Naive thymus-derived CD4-positive, alpha-beta T cell (primary cell): ENCODE results near the gene SYT15. TPM values are rescaled to one million over a fixed set of nuclear protein-coding genes. Genes with fewer than 3 reads are reported as not detected.

ENCODE experiments used
- ATAC-seq: fragments of 150-1000 bp; cut with Tn5 transposase; 2 replicates; pipeline ENCODE4 v1.10.0; 2021; ENCODE audit warnings: mild to moderate bottlenecking, moderate library complexity
- CTCF ChIA-PET: fragments of 350-600 bp; sonication (Branson Sonifier 250); formaldehyde crosslinking; loops from one replicate; lab custom pipeline; 2021; ENCODE audit warnings: antibody characterized with exemption; lab: Charles Lee
- POLR2A ChIA-PET: fragments of 350-600 bp; sonication (Branson Sonifier 250); formaldehyde crosslinking; loops from one replicate; lab custom pipeline; 2021; ENCODE audit warnings: antibody characterized with exemption, inconsistent platforms; lab: Charles Lee
- DNase-seq, 9 donors: peaks; one replicate each; pipeline versions ENCODE4 v3.0.0 to v3.0.0-alpha.2; 2020 to 2022; ENCODE audit warnings: mixed read lengths in 1 of 9
- H3K27ac ChIP-seq: one replicate; pipeline ENCODE4 v1.7.0; 2013; ENCODE audit warnings: mild to moderate bottlenecking, low read depth, low read length, moderate library complexity
- H3K27me3 ChIP-seq, 2 donors: one replicate each; pipeline ENCODE4 v1.7.0; 2013; ENCODE audit warnings: low read length in 2 of 2, mild to moderate bottlenecking in 2 of 2, moderate library complexity in 2 of 2; ENCODE audit not compliant: control insufficient read depth in 2 of 2, insufficient read depth in 2 of 2
- H3K36me3 ChIP-seq, 3 experiments: 1 replicate in 2 of 3; 2 replicates in 1 of 3; pipeline ENCODE4 v1.7.0; 2013; ENCODE audit warnings: low read length in 3 of 3, mild to moderate bottlenecking in 3 of 3, moderate library complexity in 1 of 3; ENCODE audit not compliant: insufficient read depth in 3 of 3, control insufficient read depth in 2 of 3
- H3K4me1 ChIP-seq, 2 donors: one replicate each; pipeline ENCODE4 v1.7.0; 2013; ENCODE audit warnings: low read length in 2 of 2, mild to moderate bottlenecking in 2 of 2, moderate library complexity in 1 of 2; ENCODE audit not compliant: control insufficient read depth in 2 of 2, insufficient read depth in 2 of 2
- H3K4me3 ChIP-seq: 2 replicates; pipeline ENCODE4 v1.7.0; 2013; ENCODE audit warnings: mild to moderate bottlenecking, low read length
- H3K9me3 ChIP-seq, 3 experiments: 1 replicate in 2 of 3; 2 replicates in 1 of 3; pipeline ENCODE4 v1.7.0; 2013; ENCODE audit warnings: low read length in 3 of 3; ENCODE audit not compliant: control insufficient read depth in 2 of 3
- H3K27ac Mint-ChIP-seq, 9 donors: one replicate each; pipeline ENCODE4 v1.8.0; 2020 to 2022; ENCODE audit warnings: mixed read lengths in 9 of 9, mild to moderate bottlenecking in 8 of 9, moderate library complexity in 5 of 9, inconsistent platforms in 2 of 9
- H3K27me3 Mint-ChIP-seq, 5 donors: one replicate each; pipeline ENCODE4 v1.8.0; 2021 to 2022; ENCODE audit warnings: mixed read lengths in 5 of 5, mild to moderate bottlenecking in 1 of 5
- H3K36me3 Mint-ChIP-seq, 5 donors: one replicate each; pipeline ENCODE4 v1.8.0; 2020 to 2022; ENCODE audit warnings: mixed read lengths in 5 of 5, mild to moderate bottlenecking in 3 of 5, inconsistent platforms in 1 of 5
- H3K4me1 Mint-ChIP-seq, 7 donors: one replicate each; pipeline ENCODE4 v1.8.0; 2020 to 2022; ENCODE audit warnings: mixed read lengths in 7 of 7, mild to moderate bottlenecking in 3 of 7, inconsistent platforms in 1 of 7
- H3K4me3 Mint-ChIP-seq, 10 donors: one replicate each; pipeline ENCODE4 v1.8.0; 2020 to 2022; ENCODE audit warnings: mild to moderate bottlenecking in 10 of 10, mixed read lengths in 10 of 10, moderate library complexity in 6 of 10, inconsistent platforms in 2 of 10
- H3K9me3 Mint-ChIP-seq, 11 donors: one replicate each; pipeline ENCODE4 v1.8.0; 2020 to 2022; ENCODE audit warnings: mixed read lengths in 11 of 11, mild to moderate bottlenecking in 4 of 11, inconsistent platforms in 1 of 11, moderate library complexity in 1 of 11
- intact Hi-C, 2 donors: fragments of 100-400 bp; cut with micrococcal nuclease; formaldehyde crosslinking; loops; one replicate each; pipeline ENCODE4 v1.15.1; 2023
- polyA plus RNA-seq, 2 donors: library from polyadenylated mRNA; unstranded; fragments of 300-500 nt; fragmentation: Illumina TruSeq; gene quantifications; one replicate each; pipeline ENCODE4 v1.2.3, GENCODE V29; 2021
- total RNA-seq, 6 experiments: library from RNA in 5 of 6; stranded (reverse) in 5 of 6; gene quantifications; 1 replicate in 5 of 6; 2 replicates in 1 of 6; pipeline ENCODE4 v1.2.3 and lab custom pipeline; 2021 to 2026

Gene SYT15
- total and polyA plus RNA-seq, 7 experiments from 2014 or later = 0.05 to 1.6 (median 1.3) TPM; not detected in 1

DNA sequence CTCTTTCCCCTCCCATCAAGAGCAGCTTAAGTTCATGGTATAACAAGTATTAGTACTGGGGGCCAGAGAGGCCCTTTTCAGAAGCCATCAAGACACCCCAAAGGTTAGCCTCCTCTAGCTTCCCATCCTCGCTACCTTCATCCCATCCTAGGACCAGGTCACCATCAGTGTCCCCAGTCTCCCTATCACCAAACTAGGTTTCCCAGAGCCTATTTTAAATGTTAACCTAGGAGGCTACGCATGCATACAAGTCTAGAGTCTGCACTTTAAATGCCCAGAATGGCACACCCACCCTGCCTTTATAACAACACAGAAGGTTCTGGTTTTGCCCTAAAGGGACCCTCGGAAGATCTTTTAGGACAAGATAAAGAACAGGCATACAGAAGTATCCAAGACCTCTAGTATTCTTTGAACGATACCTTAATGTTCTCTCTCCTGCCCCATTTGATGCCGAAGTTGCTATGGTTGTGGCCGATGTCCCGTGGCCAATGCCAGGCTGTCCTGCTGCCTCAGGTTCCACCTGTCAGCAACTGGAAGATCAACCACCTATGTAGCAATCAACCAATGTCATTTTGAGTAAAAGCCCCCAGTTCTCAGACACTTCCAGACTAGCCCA, 24.7 kb upstream of the SYT15 start:
- no peak overlapping the region for H3K4me3 Mint-ChIP-seq
- Histone ChIP-seq H3K9me3 (no peaks in the 10 kb centered on the region), H3K36me3 (no peaks in the 10 kb centered on the region), H3K27ac (no peak overlapping the region), H3K27me3 (peaks cover 2 to 5% of the 10 kb centered on the region in 2 donors), H3K4me1 (no peaks in the 10 kb centered on the region), H3K4me3 (no peak overlapping the region)
- H3K9me3 Mint-ChIP-seq = no peaks in the 10 kb centered on the region
- ChIA-PET CTCF (no interaction called here), POLR2A (no interaction called here)
- intact Hi-C loops = no loop called here
- H3K4me1 Mint-ChIP-seq = peaks cover 0 to 12% (median 5%) of the 10 kb centered on the region in 7 donors
- H3K27ac Mint-ChIP-seq = no peak overlapping the region
- H3K27me3 Mint-ChIP-seq = peaks cover 0 to 7% (median 0%) of the 10 kb centered on the region in 5 donors
- peak in 1 of 9 donors; percentile 5 for DNase-seq
- H3K36me3 Mint-ChIP-seq = peaks cover 0 to 7% (median 0%) of the 10 kb centered on the region in 5 donors
- ATAC-seq = no peak

- peaks cover 0 to 7% (median 0%) of the 10 kb centered on the region in 5 donors for H3K27me3 Mint-ChIP-seq
- Histone ChIP-seq H3K4me3 (no peak overlapping the region), H3K27ac (no peak overlapping the region), H3K27me3 (peaks cover 2 to 5% of the 10 kb centered on the region in 2 donors), H3K4me1 (no peaks in the 10 kb centered on the region), H3K9me3 (no peaks in the 10 kb centered on the region), H3K36me3 (no peaks in the 10 kb centered on the region)
- no peak overlapping the region for H3K4me3 Mint-ChIP-seq
- POLR2A ChIA-PET = no interaction called here
- H3K27ac Mint-ChIP-seq = no peak overlapping the region
- H3K4me1 Mint-ChIP-seq = peaks cover 0 to 12% (median 5%) of the 10 kb centered on the region in 7 donors
- no peaks in the 10 kb centered on the region for H3K9me3 Mint-ChIP-seq
- no peak for ATAC-seq
- peaks cover 0 to 7% (median 0%) of the 10 kb centered on the region in 5 donors for H3K36me3 Mint-ChIP-seq
- CTCF ChIA-PET = no interaction called here
- intact Hi-C loops = no loop called here
- DNase-seq = peak in 2 of 9 donors; percentile 0 to 7
These were observed 23.6 kb upstream of the SYT15 start for GRCh38 chr10:46555366-46555712.

- DNase-seq = peak in 4 of 9 donors; percentile 4 to 21 (median 7)
- H3K36me3 Mint-ChIP-seq = peaks cover 0 to 7% (median 0%) of the 10 kb centered on the region in 5 donors
- H3K4me1 Mint-ChIP-seq = peaks cover 0 to 12% (median 5%) of the 10 kb centered on the region in 7 donors
- Histone ChIP-seq H3K4me1 (no peaks in the 10 kb centered on the region), H3K27me3 (peaks cover 2 to 5% of the 10 kb centered on the region in 2 donors), H3K36me3 (no peaks in the 10 kb centered on the region), H3K27ac (no peak overlapping the region), H3K4me3 (no peak overlapping the region), H3K9me3 (no peaks in the 10 kb centered on the region)
- CTCF ChIA-PET = no interaction called here
- H3K27me3 Mint-ChIP-seq = peaks cover 0 to 7% (median 0%) of the 10 kb centered on the region in 5 donors
- no peak for ATAC-seq
- peak overlapping the region in 7 of 10 donors; percentile 16 to 57 (median 44) for H3K4me3 Mint-ChIP-seq
- intact Hi-C loops = no loop called here
- H3K27ac Mint-ChIP-seq = no peak overlapping the region
- no peaks in the 10 kb centered on the region for H3K9me3 Mint-ChIP-seq
- POLR2A ChIA-PET = no interaction called here
These were observed 23.0 kb upstream of the SYT15 start for GRCh38 chr10:46555713-46556514.

DNA sequence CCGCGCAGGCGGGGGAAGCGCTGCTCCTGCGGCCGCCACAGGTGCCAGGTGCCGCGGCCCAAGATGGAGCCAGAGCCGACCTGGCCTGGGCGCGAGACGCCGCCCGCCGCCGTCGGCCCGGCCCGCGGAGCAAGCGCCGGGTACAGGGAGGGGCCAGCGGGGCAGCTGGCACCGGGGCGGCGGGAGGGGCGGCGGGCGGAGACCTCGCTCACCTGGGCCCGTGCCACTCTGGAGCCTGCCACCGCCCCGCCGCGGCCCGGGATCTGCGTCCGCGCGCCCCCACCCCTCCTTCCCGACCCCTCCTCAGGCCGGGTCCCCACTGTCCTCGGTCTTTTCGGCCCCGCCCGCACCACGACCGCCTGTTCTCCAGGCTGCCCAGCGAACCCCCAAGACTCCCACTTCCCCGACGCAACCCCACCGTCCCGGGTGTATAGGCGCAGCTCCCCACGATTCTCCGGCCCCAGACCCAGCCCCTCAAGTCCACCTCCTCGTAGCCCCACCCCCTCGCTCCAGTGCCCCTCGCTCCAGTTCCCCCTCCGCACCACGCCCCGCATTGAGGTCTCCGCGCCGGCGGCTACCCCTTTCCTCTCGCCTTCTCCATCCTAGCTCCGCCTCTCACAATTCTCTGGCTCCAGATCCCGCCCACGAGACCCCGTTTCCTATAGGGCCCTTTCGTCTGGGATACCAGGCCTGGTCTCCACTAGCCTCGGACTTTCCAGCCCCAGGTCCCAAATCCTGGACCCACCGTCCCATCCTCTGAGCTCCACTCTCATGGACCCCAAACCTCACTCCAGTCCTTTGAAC, 22.2 kb upstream of the SYT15 start, which contains the start of gene GPRIN2:
TSS of gene GPRIN2 (minus strand) at position 144 of the 804 bp plus-strand sequence. CDS start 5,922 bp downstream, outside the sequence.
- no peaks in the 10 kb centered on the region for H3K4me1 ChIP-seq
- H3K4me3 Mint-ChIP-seq = peak within 1 kb of the TSS in 9 of 10 donors; percentile 26 to 78 (median 54)
- ATAC-seq (no peak), DNase-seq (peak in 3 of 9 donors; percentile 0 to 10 (median 6))
- peaks cover 0 to 7% (median 0%) of the 10 kb centered on the region in 5 donors for H3K36me3 Mint-ChIP-seq
- POLR2A ChIA-PET = no interaction called here
- no peak within 1 kb of the TSS for H3K27ac ChIP-seq
- H3K36me3 ChIP-seq = no peaks in the 10 kb centered on the region
- no peak within 1 kb of the TSS for H3K27ac Mint-ChIP-seq
- no peak within 1 kb of the TSS for H3K4me3 ChIP-seq
- peaks cover 0 to 12% (median 5%) of the 10 kb centered on the region in 7 donors for H3K4me1 Mint-ChIP-seq
- intact Hi-C loops = no loop called here
- peaks cover 0 to 5% of the 10 kb centered on the region in 2 donors for H3K27me3 ChIP-seq
- H3K9me3 ChIP-seq = no peaks in the 10 kb centered on the region
- CTCF ChIA-PET = no interaction called here
- H3K27me3 Mint-ChIP-seq = peaks cover 0 to 7% (median 0%) of the 10 kb centered on the region in 5 donors
- H3K9me3 Mint-ChIP-seq = no peaks in the 10 kb centered on the region

DNA sequence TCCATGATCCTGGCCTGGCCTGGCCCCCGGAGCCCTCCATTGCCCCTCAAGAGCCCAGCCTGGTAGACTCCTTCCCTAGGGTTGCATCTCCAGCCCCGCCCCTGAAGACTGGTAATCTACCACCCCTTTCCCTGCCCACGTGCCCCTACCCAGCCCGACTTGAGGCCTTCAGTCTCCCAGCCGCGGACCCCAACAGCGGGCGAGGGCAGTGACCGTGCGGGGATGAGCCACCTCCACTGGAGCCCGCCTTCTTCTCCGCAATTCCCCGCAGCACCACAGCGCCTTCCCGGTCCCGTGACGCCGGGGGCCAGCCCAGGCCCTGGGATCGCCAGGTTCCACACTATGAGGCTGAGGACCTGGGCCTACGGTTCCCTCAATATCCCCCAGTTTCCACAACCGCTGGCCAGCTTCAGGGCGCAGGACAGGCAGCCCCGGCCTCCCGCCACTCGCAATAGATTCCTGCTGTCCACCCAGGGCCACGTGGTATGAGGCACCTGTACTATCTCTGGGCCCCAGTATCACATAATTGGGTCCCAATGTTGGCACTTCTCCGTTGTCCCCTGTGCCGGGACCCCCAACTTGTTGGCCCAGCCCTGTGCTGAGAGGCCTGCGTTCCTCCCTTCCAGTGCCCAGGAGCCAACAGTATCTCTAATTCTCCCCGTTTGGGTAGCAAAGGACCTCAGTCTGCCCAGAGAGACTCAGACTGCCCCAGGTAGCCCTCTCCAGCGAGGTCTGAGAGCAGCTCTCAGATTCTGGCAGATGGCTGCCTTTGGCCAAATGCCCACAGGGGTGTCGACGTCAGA, 21.4 kb upstream of the SYT15 start:
- H3K4me1 ChIP-seq = no peaks in the 10 kb centered on the region
- ChIA-PET CTCF (interaction anchor here (1.4 kb wide), 1 partner anchor 328 kb away, joined by 3 read pairs; no protein-coding TSS in a partner anchor), POLR2A (no interaction called here)
- intact Hi-C loops = no loop called here
- Mint-ChIP-seq H3K27ac (no peak overlapping the region), H3K27me3 (peaks cover 0 to 7% (median 0%) of the 10 kb centered on the region in 5 donors), H3K9me3 (no peaks in the 10 kb centered on the region), H3K36me3 (peaks cover 0 to 7% (median 0%) of the 10 kb centered on the region in 5 donors), H3K4me3 (peak overlapping the region in 8 of 10 donors; percentile 15 to 70 (median 52)), H3K4me1 (peaks cover 0 to 12% (median 5%) of the 10 kb centered on the region in 7 donors)
- no peaks in the 10 kb centered on the region for H3K36me3 ChIP-seq
- no peak for ATAC-seq
- H3K9me3 ChIP-seq = no peaks in the 10 kb centered on the region
- peak in 4 of 9 donors; percentile 3 to 23 (median 8) for DNase-seq
- H3K27ac ChIP-seq = no peak overlapping the region
- H3K27me3 ChIP-seq = peaks cover 0 to 5% of the 10 kb centered on the region in 2 donors
- H3K4me3 ChIP-seq = no peak overlapping the region

GRCh38 chr10:46558122-46558391, 20.9 kb upstream of the SYT15 start:
- no peaks in the 10 kb centered on the region for H3K9me3 Mint-ChIP-seq
- intact Hi-C loops = no loop called here
- DNase-seq (peak in 1 of 9 donors; percentile 3), ATAC-seq (no peak)
- CTCF ChIA-PET = interaction anchor here (1.4 kb wide), 1 partner anchor 329 kb away, joined by 3 read pairs; no protein-coding TSS in a partner anchor
- Histone ChIP-seq H3K4me1 (no peaks in the 10 kb centered on the region), H3K4me3 (no peak overlapping the region), H3K27me3 (peaks cover 0 to 5% of the 10 kb centered on the region in 2 donors), H3K27ac (no peak overlapping the region), H3K9me3 (no peaks in the 10 kb centered on the region), H3K36me3 (no peaks in the 10 kb centered on the region)
- POLR2A ChIA-PET = no interaction called here
- H3K36me3 Mint-ChIP-seq = peaks cover 0 to 7% (median 0%) of the 10 kb centered on the region in 5 donors
- H3K27me3 Mint-ChIP-seq = peaks cover 0 to 7% (median 0%) of the 10 kb centered on the region in 5 donors
- H3K4me3 Mint-ChIP-seq = peak overlapping the region in 4 of 10 donors; percentile 18 to 43 (median 42)
- no peak overlapping the region for H3K27ac Mint-ChIP-seq
- peaks cover 0 to 12% (median 5%) of the 10 kb centered on the region in 7 donors for H3K4me1 Mint-ChIP-seq
